Smooth muscle cell (in vitro differentiated cells): Measurements from ENCODE around the gene FOXG1. TPM values are rescaled to one million over a fixed set of nuclear protein-coding genes. Genes with fewer than 3 reads are reported as not detected.

Experiments used
- DNase-seq: peaks from one replicate; lab custom pipeline; 2025; ENCODE audit not compliant: unreplicated experiment; lab: John Stamatoyannopoulos, UW
- H2AFZ ChIP-seq: fragments of 200-600 bp; sonication (generic); 2 replicates; pipeline ENCODE4 v1.6.0; 2016; ENCODE audit warnings: antibody characterized with exemption, low read depth, mild to moderate bottlenecking
- H3F3A ChIP-seq: fragments of 200-600 bp; sonication (generic); 2 replicates; pipeline ENCODE4 v1.6.0; 2017; ENCODE audit warnings: antibody characterized with exemption, low read depth
- H3K27ac ChIP-seq: fragments of 200-600 bp; sonication (generic); 2 replicates; pipeline ENCODE4 v1.5.1; 2016; ENCODE audit warnings: low read depth, mild to moderate bottlenecking
- H3K27me3 ChIP-seq: fragments of 200-600 bp; sonication (generic); 2 replicates; pipeline ENCODE4 v1.6.1; 2016; ENCODE audit warnings: low read depth, mild to moderate bottlenecking
- H3K36me3 ChIP-seq: fragments of 200-600 bp; sonication (generic); 2 replicates; pipeline ENCODE4 v1.5.1; 2016; ENCODE audit warnings: low read depth
- H3K4me1 ChIP-seq: fragments of 200-600 bp; sonication (generic); 2 replicates; pipeline ENCODE4 v1.5.1; 2016; ENCODE audit warnings: low read depth
- H3K4me2 ChIP-seq: fragments of 200-600 bp; sonication (generic); 2 replicates; pipeline ENCODE4 v1.6.0; 2016; ENCODE audit warnings: mild to moderate bottlenecking
- H3K4me3 ChIP-seq: fragments of 200-600 bp; sonication (generic); 2 replicates; pipeline ENCODE4 v1.5.1; 2016; ENCODE audit warnings: mild to moderate bottlenecking
- H3K79me2 ChIP-seq: fragments of 200-600 bp; sonication (generic); 2 replicates; pipeline ENCODE4 v1.6.0; 2016; ENCODE audit warnings: low read depth, mild to moderate bottlenecking
- H3K9ac ChIP-seq: fragments of 200-600 bp; sonication (generic); 2 replicates; pipeline ENCODE4 v1.6.0; 2016; ENCODE audit warnings: low read depth
- H3K9me3 ChIP-seq: fragments of 200-600 bp; sonication (generic); replicated peaks from 2 replicates; pipeline ENCODE4 v1.5.1; 2016; ENCODE audit warnings: low read depth
- H4K20me1 ChIP-seq: fragments of 200-600 bp; sonication (generic); 2 replicates; pipeline ENCODE4 v1.6.0; 2016; ENCODE audit warnings: low read depth
- whole genome bisulfite sequencing: methylation state at CpG from one replicate; pipeline ENCODE4 v1.1.7; 2016; ENCODE audit warnings: low lambda C conversion rate; 5-methylcytosine and 5-hydroxymethylcytosine counted together
- polyA plus RNA-seq: library from polyadenylated mRNA; unstranded; fragments of >200 nt; fragmentation: Nextera tagmentation; extraction: Ambion mirVana; gene quantifications from 2 replicates; pipeline ENCODE4 v1.2.1, GENCODE V29; 2016
- total RNA-seq: library from RNA; depleted of rRNA; stranded (reverse); fragments of >200 nt; gene quantifications from 2 replicates; pipeline ENCODE4 v1.2.3, GENCODE V29; 2014
- TF ChIP-seq, protein P1 (sequence below): fragments of 200-600 bp; sonication (generic); IDR thresholded peaks from 2 replicates; pipeline ENCODE4 v1.5.1; 2017; ENCODE audit warnings: borderline replicate concordance, mild to moderate bottlenecking, antibody characterized with exemption; ENCODE audit not compliant: insufficient read depth, poor library complexity, severe bottlenecking

FOXG1 gene
- total and polyA plus RNA-seq, 2 experiments from 2014 or later: not detected

DNA sequence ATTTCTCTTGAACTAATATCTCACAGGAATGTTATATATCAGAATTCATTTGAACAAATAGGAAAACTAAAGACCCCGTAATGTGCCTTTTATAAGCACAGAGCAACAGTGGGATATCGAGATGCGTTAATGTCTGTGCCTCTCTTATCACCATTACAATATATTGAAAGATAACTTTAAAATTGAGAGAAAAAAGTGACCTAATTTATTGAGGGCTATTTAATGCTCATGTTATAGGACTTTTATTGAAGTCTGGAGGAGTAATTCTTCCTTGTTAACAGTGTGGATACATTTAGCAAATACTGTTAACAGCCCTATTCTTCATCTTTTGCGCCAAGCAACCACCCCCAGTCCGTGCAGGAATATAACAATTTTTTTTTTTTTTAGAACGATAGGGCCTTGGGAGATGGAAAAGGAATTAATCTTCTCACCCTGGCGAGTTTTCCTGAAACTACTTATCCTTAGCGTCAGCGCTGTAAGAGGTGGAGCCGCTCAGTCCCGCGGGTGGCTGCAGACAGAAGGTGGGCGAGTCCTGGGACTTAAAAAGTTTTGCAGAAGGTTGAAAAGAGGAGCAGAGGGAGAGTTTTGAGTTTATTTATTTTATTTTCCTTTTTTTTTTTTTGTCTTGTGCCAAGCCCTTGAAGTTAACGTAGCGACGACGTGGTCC lies 11.0 kb downstream of the FOXG1 start:
- Histone ChIP-seq H3K36me3 (no peaks in the 10 kb centered on the region), H3F3A (no peaks in the 10 kb centered on the region), H3K9ac (no peak overlapping the region), H3K4me2 (no peak overlapping the region), H3K4me1 (no peaks in the 10 kb centered on the region), H3K27me3 (peaks cover 100% of the 10 kb centered on the region), H3K27ac (no peak overlapping the region), H2AFZ (no peak overlapping the region), H3K9me3 (no peaks in the 10 kb centered on the region), H3K79me2 (no peaks in the 10 kb centered on the region), H4K20me1 (no peaks in the 10 kb centered on the region), H3K4me3 (no peak overlapping the region)
- DNase-seq: no peak
- 11% methylated on average over 17 of the region's 17 CpGs for WGBS
- TF ChIP-seq, protein P1, sequence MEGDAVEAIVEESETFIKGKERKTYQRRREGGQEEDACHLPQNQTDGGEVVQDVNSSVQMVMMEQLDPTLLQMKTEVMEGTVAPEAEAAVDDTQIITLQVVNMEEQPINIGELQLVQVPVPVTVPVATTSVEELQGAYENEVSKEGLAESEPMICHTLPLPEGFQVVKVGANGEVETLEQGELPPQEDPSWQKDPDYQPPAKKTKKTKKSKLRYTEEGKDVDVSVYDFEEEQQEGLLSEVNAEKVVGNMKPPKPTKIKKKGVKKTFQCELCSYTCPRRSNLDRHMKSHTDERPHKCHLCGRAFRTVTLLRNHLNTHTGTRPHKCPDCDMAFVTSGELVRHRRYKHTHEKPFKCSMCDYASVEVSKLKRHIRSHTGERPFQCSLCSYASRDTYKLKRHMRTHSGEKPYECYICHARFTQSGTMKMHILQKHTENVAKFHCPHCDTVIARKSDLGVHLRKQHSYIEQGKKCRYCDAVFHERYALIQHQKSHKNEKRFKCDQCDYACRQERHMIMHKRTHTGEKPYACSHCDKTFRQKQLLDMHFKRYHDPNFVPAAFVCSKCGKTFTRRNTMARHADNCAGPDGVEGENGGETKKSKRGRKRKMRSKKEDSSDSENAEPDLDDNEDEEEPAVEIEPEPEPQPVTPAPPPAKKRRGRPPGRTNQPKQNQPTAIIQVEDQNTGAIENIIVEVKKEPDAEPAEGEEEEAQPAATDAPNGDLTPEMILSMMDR: no peak

DNA sequence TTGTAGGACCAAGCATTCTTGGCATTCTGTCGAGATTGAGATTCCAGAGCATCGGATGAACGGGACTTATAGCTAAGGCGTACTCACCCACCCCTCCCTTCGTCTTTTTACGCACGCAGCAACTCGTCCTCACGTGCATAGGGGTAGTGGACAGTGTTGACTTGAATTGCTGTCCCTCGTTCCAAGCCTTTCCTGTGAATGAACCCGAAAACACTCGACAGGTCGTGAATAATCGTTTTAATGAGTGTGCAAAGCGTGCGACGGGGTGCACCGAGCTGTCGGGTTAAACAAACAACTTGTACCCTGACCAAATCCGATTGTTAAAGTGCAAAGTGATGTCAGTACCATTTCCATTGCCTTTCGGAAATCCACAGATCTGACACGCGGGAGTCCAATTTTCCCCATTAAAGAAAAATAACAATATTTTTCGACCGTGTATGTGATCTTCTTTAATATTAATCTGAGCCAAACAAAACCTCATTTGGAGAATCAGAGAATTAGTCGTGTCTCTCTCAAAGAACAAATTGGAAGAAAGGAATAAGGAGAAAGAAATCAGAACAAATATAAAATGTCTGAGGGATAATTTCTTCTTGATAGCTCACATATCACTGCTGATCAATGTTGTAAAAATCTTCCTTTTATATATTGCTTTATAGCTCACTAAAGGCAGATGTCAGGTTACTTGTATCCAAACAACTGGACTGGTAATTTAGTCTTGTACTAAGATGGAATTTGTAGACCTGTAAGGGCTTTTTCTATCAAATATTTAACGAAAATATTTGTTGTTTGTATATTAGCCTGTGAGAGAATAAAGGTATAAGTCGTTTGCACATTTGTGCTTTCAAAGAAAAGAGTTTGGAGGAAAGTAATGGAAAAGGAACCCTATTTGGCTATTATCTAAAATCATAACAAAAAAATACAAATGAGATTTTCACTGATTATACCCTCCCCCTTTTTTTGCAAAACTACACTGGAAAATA lies 11.8 kb downstream of the FOXG1 start:
- H3K9me3 ChIP-seq: no peaks in the 10 kb centered on the region
- H3K27ac ChIP-seq: no peak overlapping the region
- H2AFZ ChIP-seq: no peak overlapping the region
- no peaks in the 10 kb centered on the region for H3K79me2 ChIP-seq
- H3K27me3 ChIP-seq: peaks cover 100% of the 10 kb centered on the region
- DNase-seq: no peak
- H3K36me3 ChIP-seq: no peaks in the 10 kb centered on the region
- no peaks in the 10 kb centered on the region for H3F3A ChIP-seq
- no peak overlapping the region for H3K4me3 ChIP-seq
- H4K20me1 ChIP-seq: no peaks in the 10 kb centered on the region
- H3K4me2 ChIP-seq: no peak overlapping the region
- TF ChIP-seq, protein P1: no peak
- no peak overlapping the region for H3K9ac ChIP-seq
- 4% methylated on average over 28 of the region's 28 CpGs for WGBS
- no peaks in the 10 kb centered on the region for H3K4me1 ChIP-seq

DNA sequence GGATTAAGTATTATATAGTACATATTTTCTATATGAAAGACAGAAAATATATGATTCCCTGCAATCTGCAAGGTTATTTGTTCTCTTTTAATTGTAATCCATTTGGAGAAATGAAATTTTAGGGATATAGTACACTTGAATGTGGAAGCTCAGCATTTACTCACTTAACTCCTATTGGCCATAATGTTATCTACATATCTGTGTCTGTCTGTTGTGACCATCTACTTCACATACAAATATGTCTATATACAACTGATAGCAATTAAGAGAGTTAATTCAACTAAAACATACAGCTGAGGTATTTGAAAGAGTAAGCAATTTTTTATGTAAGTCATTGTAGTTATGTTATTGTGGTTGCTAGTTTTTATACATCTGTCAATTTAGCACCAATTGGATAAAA lies 12.9 kb downstream of the FOXG1 start:
- H3K27me3 ChIP-seq: peaks cover 100% of the 10 kb centered on the region
- no peak overlapping the region for H3K9ac ChIP-seq
- no peak overlapping the region for H2AFZ ChIP-seq
- H3K9me3 ChIP-seq: no peaks in the 10 kb centered on the region
- H3K4me2 ChIP-seq: no peak overlapping the region
- H4K20me1 ChIP-seq: no peaks in the 10 kb centered on the region
- DNase-seq: no peak
- no peak overlapping the region for H3K4me3 ChIP-seq
- no peaks in the 10 kb centered on the region for H3F3A ChIP-seq
- H3K27ac ChIP-seq: no peak overlapping the region
- no peaks in the 10 kb centered on the region for H3K36me3 ChIP-seq
- TF ChIP-seq, protein P1: no peak
- H3K4me1 ChIP-seq: no peaks in the 10 kb centered on the region
- no peaks in the 10 kb centered on the region for H3K79me2 ChIP-seq
